HG03196 (cell line): ENCODE data around the gene PCSK5.
"Not testable (repeated sequence)": the region's sequence is repeated elsewhere in the genome, so short reads cannot be mapped to it uniquely, and the experiment has no call there.

ENCODE experiments used
- ATAC-seq: cut with Tn5 transposase; IDR thresholded peaks from one replicate; pipeline ENCODE4 v1.9.1; 2021; ENCODE audit not compliant: unreplicated experiment

PCSK5 gene

GRCh38 chr9:76296561-76297310 lies 406.3 kb downstream of the PCSK5 start:
- no peak for ATAC-seq

- ATAC-seq, result no peak
These were observed 407.3 kb downstream of the PCSK5 start for GRCh38 chr9:76297721-76298239.

DNA sequence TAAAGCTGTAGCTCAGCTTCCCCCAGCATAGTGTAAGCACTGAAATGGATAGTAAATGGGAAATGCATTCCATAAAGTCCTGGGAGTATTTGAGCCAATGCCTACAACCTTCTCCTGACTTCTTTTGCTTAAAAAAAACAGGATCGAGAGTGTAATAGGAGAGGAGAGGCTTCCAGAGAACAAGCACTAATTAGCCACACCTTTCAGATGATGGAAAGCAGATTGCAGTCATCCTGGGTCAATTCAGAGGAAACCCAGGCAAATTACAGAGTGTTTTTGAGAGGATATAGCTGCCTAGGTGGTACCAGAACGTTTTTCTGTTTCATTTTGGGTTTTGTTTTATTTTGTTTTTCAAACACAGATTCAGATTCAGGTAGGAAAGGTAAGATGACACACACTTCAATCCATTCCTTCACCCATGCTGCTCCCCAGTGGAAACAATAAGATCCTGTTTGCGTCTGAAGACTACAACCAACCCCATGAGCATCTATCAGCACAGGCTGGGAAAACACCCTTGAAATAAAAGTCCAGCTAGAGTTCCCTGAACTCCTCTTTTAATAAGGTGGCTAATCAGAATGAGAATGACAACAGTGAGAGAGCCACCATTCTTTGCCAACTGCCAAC lies 408.2 kb downstream of the PCSK5 start:
- no peak for ATAC-seq

- ATAC-seq, result no peak
These were observed 412.1 kb downstream of the PCSK5 start for GRCh38 chr9:76302543-76302942.

GRCh38 chr9:76302947-76303550 lies 412.6 kb downstream of the PCSK5 start:
- no peak for ATAC-seq

DNA sequence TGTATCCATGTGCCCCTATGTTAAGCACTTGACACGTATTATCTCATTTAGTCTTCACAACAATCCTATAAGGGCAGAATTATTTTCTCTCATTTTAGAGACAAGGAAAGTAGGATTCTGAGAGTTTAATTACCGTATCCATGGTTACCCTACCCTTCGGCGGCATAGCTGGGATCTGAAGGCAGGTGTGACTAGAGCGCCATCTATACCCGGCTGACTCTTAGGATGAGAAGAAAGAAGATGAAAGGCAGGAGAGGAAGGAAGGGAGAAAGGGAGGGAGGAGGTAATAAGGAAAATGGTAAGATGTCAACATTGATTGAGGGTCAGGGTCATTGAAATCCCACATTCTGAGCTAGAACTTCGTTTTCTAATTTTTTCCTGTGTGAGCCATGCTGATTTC lies 416.6 kb downstream of the PCSK5 start:
- not testable (repeated sequence) for ATAC-seq

GRCh38 chr9:76310577-76310976 lies 420.1 kb downstream of the PCSK5 start:
- no peak for ATAC-seq

DNA sequence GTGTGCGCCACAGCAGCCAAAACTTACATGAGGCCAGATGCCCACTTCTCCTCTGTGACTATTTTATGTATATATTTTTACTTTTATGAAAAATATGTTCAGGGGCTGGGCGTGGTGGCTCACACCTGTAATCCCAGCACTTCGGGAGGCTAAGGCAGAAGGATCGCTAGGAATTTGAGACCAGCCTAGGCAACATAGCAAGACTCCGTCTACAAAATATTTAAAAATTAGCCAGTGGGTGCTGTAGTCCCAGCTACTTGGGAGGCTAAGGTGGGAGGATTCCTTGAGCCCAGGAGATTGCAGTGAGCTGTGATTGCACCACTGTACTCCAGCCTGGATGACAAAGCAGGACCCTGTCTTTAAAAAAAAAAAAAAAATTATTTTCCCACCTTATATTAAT lies 420.5 kb downstream of the PCSK5 start:
- ATAC-seq, result no peak

- no peak for ATAC-seq
These were observed 421.1 kb downstream of the PCSK5 start for GRCh38 chr9:76311537-76311936.

GRCh38 chr9:76313771-76314170 lies 423.3 kb downstream of the PCSK5 start:
- no peak for ATAC-seq

- ATAC-seq, result no peak
These were observed 423.8 kb downstream of the PCSK5 start for GRCh38 chr9:76314321-76314720.

DNA sequence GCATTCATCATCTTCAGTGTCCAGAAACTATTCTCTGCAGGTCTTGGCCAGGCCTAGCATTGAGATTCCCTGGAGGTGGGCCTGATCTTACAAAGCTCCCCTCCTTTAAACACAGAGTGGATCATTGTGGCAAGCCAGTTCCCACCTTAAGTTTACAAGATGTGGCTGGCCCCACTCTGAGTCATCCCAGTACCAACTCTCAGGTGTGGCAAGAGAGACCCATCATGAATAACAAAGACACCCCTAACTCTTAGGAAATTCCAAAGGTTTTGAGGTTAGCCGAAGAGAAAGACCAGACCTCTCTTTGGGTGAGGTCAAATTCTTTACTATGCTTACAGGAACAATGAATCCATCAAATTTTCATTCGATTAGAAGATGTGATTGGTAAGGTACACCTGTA lies 425.6 kb downstream of the PCSK5 start:
- no peak for ATAC-seq

- not testable (repeated sequence) for ATAC-seq
These were observed 429.0 kb downstream of the PCSK5 start for GRCh38 chr9:76319466-76319865.

DNA sequence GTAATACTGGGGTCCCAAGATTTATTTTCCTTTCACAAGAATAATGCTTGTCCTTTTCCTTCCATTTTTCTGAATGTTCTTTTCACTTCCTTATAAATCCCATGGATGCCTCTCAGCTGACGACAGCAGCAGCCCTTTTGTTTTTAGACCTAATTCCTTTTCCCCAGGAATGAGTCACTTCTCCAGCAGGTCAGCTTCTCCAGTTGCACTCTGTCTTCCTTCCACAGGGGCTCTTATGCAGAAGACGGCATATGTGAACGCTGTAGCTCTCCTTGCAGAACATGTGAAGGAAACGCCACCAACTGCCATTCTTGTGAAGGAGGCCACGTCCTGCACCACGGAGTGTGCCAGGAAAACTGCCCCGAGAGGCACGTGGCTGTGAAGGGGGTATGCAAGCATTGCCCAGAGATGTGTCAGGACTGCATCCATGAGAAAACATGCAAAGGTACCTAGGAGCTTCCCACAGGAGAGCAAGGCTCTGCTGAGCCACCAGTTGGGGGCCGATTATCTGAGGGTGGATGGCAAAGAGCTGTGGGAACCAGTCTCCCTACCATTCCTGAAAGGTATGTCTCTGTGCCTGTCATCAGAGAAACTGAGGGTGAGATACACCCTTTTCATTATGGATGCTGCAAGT lies 430.8 kb downstream of the PCSK5 start:
- no peak for ATAC-seq

- ATAC-seq, result no peak
These were observed 432.3 kb downstream of the PCSK5 start for GRCh38 chr9:76322810-76323209.

DNA sequence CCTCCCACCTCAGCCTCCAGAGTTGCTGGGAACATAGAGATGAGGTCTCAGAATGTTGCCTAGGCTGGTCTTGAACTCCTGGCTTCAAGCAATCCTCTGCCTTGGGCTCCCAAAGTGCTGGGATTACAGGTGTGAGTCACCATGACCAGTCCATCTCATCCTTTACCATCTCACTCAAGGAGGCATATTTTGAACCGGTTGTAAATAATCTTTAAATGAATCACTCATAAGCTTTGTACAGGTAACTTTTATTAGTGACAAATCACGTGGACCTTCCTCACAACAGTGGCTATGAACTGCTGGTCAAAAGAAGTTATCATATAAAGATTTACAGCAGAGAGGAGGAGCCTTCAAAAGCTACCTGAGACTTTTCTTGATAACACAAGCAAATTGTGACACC lies 433.0 kb downstream of the PCSK5 start:
- no peak for ATAC-seq

- ATAC-seq, result not testable (repeated sequence)
These were observed 433.6 kb downstream of the PCSK5 start for GRCh38 chr9:76324030-76324429.

GRCh38 chr9:76330034-76330433 lies 439.6 kb downstream of the PCSK5 start:
- no peak for ATAC-seq

DNA sequence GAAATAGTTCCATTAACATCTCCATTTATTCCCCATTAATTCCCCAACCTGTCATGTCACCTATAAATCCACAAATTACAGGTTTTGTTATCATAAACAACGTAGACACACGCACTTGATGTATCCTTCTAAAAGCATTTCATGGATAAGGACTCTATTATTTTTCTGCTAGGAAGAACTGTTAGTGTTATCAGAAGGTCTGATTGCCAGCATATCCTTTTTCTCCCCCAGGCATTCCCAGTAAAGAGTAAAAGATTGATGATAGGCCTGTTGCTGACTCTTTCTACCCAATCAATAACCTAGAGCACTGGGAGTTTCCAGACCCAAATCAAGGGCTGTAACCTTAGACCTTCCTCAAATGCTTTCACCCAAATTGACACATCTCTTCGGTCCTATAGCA lies 442.9 kb downstream of the PCSK5 start:
- no peak for ATAC-seq

GRCh38 chr9:76333964-76334363 lies 443.5 kb downstream of the PCSK5 start:
- no peak for ATAC-seq

- no peak for ATAC-seq
These were observed 445.6 kb downstream of the PCSK5 start for GRCh38 chr9:76336027-76336426.

DNA sequence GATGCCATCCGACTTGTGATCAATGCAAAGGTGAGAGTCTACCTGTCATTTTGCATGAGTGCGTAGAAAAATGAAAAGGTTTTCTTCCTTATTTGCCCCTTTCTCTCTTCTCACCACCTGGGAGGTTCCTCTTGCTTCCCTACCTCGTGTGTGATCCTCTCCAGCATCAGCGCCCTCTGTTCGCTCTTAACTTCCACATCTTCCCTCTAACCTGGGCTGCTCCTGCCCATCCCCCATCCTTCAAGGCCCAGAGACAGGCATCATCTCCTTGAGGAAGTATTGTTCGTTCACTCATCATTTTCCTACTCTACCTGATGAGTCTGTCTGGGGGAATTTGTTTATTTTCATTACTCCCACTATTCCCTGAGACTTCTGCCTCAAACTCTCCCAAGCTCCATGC lies 447.9 kb downstream of the PCSK5 start:
- no peak for ATAC-seq
